Measurements from ENCODE around the gene TFAP2B.

TFAP2B gene

DNA sequence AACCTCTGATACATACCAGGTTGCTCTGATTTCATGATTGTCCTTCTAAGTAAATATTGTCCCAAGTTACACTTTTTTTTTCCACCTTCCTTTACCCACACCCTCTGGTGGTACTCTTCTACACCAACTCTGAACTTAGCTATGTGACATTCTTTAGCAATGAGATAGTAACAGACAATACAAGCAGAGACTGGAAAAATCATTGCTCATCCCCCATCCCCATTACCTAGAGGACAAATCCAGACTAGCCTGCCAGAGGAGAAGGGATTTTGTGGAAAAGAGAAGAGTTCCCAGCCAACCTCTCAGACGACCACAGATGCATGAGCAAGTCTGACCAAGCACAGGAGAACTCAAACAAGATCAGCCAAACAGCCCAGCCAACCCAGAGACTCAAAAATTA, 32.8 kb upstream of the TFAP2B start:
- Histone ChIP-seq H3K27me3 (ENCODE audit: insufficient read depth, low read length, poor library complexity, severe bottlenecking) (no peaks in the 10 kb centered on the region), H3K9me3 (ENCODE audit: insufficient read depth, low read depth, low read length) (no peaks in the 10 kb centered on the region), H3K9ac (ENCODE audit: low read depth, low read length, poor library complexity, severe bottlenecking) (no peak overlapping the region), H3K4me1 (ENCODE audit: insufficient read depth, low read length, poor library complexity, severe bottlenecking) (no peaks in the 10 kb centered on the region), H4K20me1 (ENCODE audit: insufficient read depth, low read length, poor library complexity, severe bottlenecking) (no peaks in the 10 kb centered on the region), H3K4me3 (ENCODE audit: low read length, poor library complexity, severe bottlenecking) (no peak overlapping the region), H3K4me2 (ENCODE audit: low read depth, low read length, poor library complexity, severe bottlenecking) (no peak overlapping the region), H3F3A (ENCODE audit: low read depth) (no peaks in the 10 kb centered on the region), H3K79me2 (ENCODE audit: insufficient read depth, low read length) (no peaks in the 10 kb centered on the region), H3K36me3 (ENCODE audit: insufficient read depth, low read length) (no peaks in the 10 kb centered on the region), H3K9me2 (replicated peaks; ENCODE audit: low read depth, low read length) (no peaks in the 10 kb centered on the region), H2AFZ (ENCODE audit: low read length) (no peak overlapping the region)
- TF ChIP-seq, protein P1, sequence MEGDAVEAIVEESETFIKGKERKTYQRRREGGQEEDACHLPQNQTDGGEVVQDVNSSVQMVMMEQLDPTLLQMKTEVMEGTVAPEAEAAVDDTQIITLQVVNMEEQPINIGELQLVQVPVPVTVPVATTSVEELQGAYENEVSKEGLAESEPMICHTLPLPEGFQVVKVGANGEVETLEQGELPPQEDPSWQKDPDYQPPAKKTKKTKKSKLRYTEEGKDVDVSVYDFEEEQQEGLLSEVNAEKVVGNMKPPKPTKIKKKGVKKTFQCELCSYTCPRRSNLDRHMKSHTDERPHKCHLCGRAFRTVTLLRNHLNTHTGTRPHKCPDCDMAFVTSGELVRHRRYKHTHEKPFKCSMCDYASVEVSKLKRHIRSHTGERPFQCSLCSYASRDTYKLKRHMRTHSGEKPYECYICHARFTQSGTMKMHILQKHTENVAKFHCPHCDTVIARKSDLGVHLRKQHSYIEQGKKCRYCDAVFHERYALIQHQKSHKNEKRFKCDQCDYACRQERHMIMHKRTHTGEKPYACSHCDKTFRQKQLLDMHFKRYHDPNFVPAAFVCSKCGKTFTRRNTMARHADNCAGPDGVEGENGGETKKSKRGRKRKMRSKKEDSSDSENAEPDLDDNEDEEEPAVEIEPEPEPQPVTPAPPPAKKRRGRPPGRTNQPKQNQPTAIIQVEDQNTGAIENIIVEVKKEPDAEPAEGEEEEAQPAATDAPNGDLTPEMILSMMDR (conservative IDR thresholded peaks at IDR 0.05; ENCODE audit: low read length), result no peak
- TF ChIP-seq EZH2phosphoT487 (IDR thresholded peaks at IDR 0.05; ENCODE audit: borderline replicate concordance), result no peak

DNA sequence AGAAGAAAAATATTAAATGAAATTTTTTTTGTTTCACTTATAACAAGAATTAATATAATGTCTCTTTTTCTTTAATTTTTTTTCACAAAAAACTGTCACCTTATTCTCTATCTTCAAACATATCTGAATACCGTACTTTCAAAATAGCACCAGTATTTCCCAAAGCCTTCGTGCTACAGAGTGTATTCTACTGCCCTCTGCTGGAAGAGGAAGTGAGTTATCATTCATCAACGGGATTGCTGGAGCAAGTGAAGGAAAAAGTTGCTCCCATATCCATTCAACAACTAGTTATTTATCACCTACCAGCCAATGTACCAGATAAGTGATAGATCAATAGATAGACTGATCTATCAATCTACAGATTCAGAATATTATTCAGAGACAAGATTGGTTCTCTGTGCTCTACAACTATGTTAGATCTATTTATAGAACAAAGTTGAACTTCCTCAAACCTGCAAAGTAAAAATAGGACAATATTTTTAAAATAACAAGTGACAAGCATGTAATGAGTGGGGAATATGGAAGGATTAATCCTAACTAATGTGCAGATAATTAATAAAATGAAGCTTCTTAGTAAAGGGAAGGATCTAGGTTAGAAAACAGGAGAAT, 26.7 kb upstream of the TFAP2B start:
- H2AFZ ChIP-seq (ENCODE audit: low read length), result 0 out of 2 replicates have a peak overlapping the region, but pooled peaks have one; percentile 6
- H3K9me3 ChIP-seq (ENCODE audit: insufficient read depth, low read depth, low read length), result no peaks in the 10 kb centered on the region
- H3K79me2 ChIP-seq (ENCODE audit: insufficient read depth, low read length), result no peaks in the 10 kb centered on the region
- no peaks in the 10 kb centered on the region for H3F3A ChIP-seq (ENCODE audit: low read depth)
- TF ChIP-seq, protein P1 (conservative IDR thresholded peaks at IDR 0.05; ENCODE audit: low read length), result peak; percentile 84
- no peak for TF ChIP-seq EZH2phosphoT487 (IDR thresholded peaks at IDR 0.05; ENCODE audit: borderline replicate concordance)
- no peaks in the 10 kb centered on the region for H3K27me3 ChIP-seq (ENCODE audit: insufficient read depth, low read length, poor library complexity, severe bottlenecking)
- H3K4me2 ChIP-seq (ENCODE audit: low read depth, low read length, poor library complexity, severe bottlenecking), result no peak overlapping the region
- no peaks in the 10 kb centered on the region for H3K36me3 ChIP-seq (ENCODE audit: insufficient read depth, low read length)
- no peaks in the 10 kb centered on the region for H3K4me1 ChIP-seq (ENCODE audit: insufficient read depth, low read length, poor library complexity, severe bottlenecking)
- no peaks in the 10 kb centered on the region for H4K20me1 ChIP-seq (ENCODE audit: insufficient read depth, low read length, poor library complexity, severe bottlenecking)
- H3K9ac ChIP-seq (ENCODE audit: low read depth, low read length, poor library complexity, severe bottlenecking), result no peak overlapping the region
- H3K4me3 ChIP-seq (ENCODE audit: low read length, poor library complexity, severe bottlenecking), result no peak overlapping the region
- no peaks in the 10 kb centered on the region for H3K9me2 ChIP-seq (replicated peaks; ENCODE audit: low read depth, low read length)

DNA sequence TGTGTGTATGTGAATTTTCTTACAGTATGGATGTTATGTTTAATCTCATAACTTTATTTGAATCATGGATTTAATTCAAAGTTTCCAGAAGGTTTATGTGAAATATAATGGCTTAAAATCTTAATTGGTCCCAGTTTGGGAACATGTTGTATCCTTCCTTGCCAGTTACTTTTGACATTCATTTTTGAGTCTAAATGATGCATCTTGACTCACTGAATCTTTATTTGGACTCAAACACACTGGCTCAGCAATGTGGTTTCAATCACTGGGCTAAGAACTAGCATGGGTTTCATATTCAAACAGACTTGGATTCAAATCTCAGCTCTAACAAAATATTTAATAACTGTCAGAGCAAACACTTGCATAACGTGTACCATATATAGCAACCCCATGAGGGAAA, 25.9 kb upstream of the TFAP2B start:
- Histone ChIP-seq H3K4me3 (ENCODE audit: low read length, poor library complexity, severe bottlenecking) (no peak overlapping the region), H3K4me2 (ENCODE audit: low read depth, low read length, poor library complexity, severe bottlenecking) (no peak overlapping the region)
- no peak for TF ChIP-seq EZH2phosphoT487 (IDR thresholded peaks at IDR 0.05; ENCODE audit: borderline replicate concordance)
- TF ChIP-seq, protein P1 (conservative IDR thresholded peaks at IDR 0.05; ENCODE audit: low read length), result no peak

More for the DNA sequence above, 25.9 kb upstream of the TFAP2B start:
- Histone ChIP-seq H4K20me1 (ENCODE audit: insufficient read depth, low read length, poor library complexity, severe bottlenecking) (no peaks in the 10 kb centered on the region), H3K36me3 (ENCODE audit: insufficient read depth, low read length) (no peaks in the 10 kb centered on the region), H3K9me3 (ENCODE audit: insufficient read depth, low read depth, low read length) (no peaks in the 10 kb centered on the region), H3F3A (ENCODE audit: low read depth) (no peaks in the 10 kb centered on the region), H3K9ac (ENCODE audit: low read depth, low read length, poor library complexity, severe bottlenecking) (no peak overlapping the region), H2AFZ (ENCODE audit: low read length) (no peak overlapping the region), H3K9me2 (replicated peaks; ENCODE audit: low read depth, low read length) (no peaks in the 10 kb centered on the region), H3K79me2 (ENCODE audit: insufficient read depth, low read length) (no peaks in the 10 kb centered on the region), H3K27me3 (ENCODE audit: insufficient read depth, low read length, poor library complexity, severe bottlenecking) (no peaks in the 10 kb centered on the region), H3K4me1 (ENCODE audit: insufficient read depth, low read length, poor library complexity, severe bottlenecking) (no peaks in the 10 kb centered on the region)

All from Loucy (cell line).